Nucleus accumbens (tissue), 56 donors: ENCODE results near the gene OR6S1.

ENCODE experiments used
- DNase-seq, 56 donors: peaks; one replicate each; lab custom pipeline; 2025; lab: John Stamatoyannopoulos, UW

The OR6S1 gene

GRCh38 chr14:20641591-20641990 is at the start of gene OR6S1:
Gene OR6S1 (minus strand): TSS chr14:20641691. CDS start chr14:20641691, 0 bp downstream.
- no peak for DNase-seq

- peak in 37 of 56 donors; percentile 1 to 68 (median 28) for DNase-seq
Observed at GRCh38 chr14:20690848-20691640, 49.6 kb upstream of the OR6S1 start.

GRCh38 chr14:20688167-20688839 is 46.8 kb upstream of the OR6S1 start, which contains the start of gene ANG:
Gene ANG (plus strand): TSS chr14:20688764. CDS start chr14:20693565, 4,801 bp downstream.
- DNase-seq: no peak

- DNase-seq: no peak
Observed at GRCh38 chr14:20687362-20688166, 46.1 kb upstream of the OR6S1 start.

- DNase-seq: no peak
Observed at GRCh38 chr14:20686386-20687143, 45.1 kb upstream of the OR6S1 start.

GRCh38 chr14:20684662-20685456 is 43.4 kb upstream of the OR6S1 start:
- peak in 22 of 56 donors; percentile 3 to 57 (median 38) for DNase-seq

- peak in 54 of 56 donors; percentile 14 to 86 (median 70) for DNase-seq
Observed at GRCh38 chr14:20683891-20684661, 42.6 kb upstream of the OR6S1 start, which contains the start of gene RNASE4. Gene RNASE4 (plus strand): TSS chr14:20684560. CDS start chr14:20699372, 14,812 bp downstream.

GRCh38 chr14:20683125-20683890 is 41.8 kb upstream of the OR6S1 start:
- peak in 54 of 56 donors; percentile 9 to 88 (median 72) for DNase-seq

- DNase-seq: peak; percentile 64 to 97 (median 91)
Observed at GRCh38 chr14:20682435-20683124, 41.1 kb upstream of the OR6S1 start.

GRCh38 chr14:20682127-20682434 is 40.6 kb upstream of the OR6S1 start:
- DNase-seq: peak in 4 of 56 donors; percentile 40 to 77 (median 72)

- DNase-seq: peak in 53 of 56 donors; percentile 21 to 89 (median 68)
Observed at GRCh38 chr14:20681348-20682126, 40.0 kb upstream of the OR6S1 start.

- peak in 1 of 56 donors; percentile 11 for DNase-seq
Observed at GRCh38 chr14:20680843-20681347, 39.4 kb upstream of the OR6S1 start.

- DNase-seq: no peak
Observed at GRCh38 chr14:20680363-20680762, 38.9 kb upstream of the OR6S1 start.

GRCh38 chr14:20679907-20680306 is 38.4 kb upstream of the OR6S1 start:
- peak in 24 of 56 donors; percentile 1 to 66 (median 12) for DNase-seq

- DNase-seq: no peak
Observed at GRCh38 chr14:20676072-20676471, 34.6 kb upstream of the OR6S1 start.

- no peak for DNase-seq
Observed at GRCh38 chr14:20675669-20676068, 34.2 kb upstream of the OR6S1 start.
